ENCODE results near the gene CDC42BPG. TPM values are rescaled to one million over a fixed set of nuclear protein-coding genes. Genes with fewer than 3 reads are reported as not detected.

CDC42BPG gene
- total and polyA plus RNA-seq, 2 donors (not counting 1 experiment from before 2014, with no cell fraction given): 0.03 to 0.33 TPM

- Histone ChIP-seq H3K9me3 (ENCODE audit: control insufficient read depth, insufficient read depth, low read depth, low read length) (no peaks in the 10 kb centered on the region), H2AFZ (ENCODE audit: low read length) (no peak overlapping the region), H4K20me1 (ENCODE audit: control insufficient read depth, extremely low read depth, insufficient read depth, low read length) (no peaks in the 10 kb centered on the region), H3K36me3 (ENCODE audit: control insufficient read depth, insufficient read depth, low read length) (peaks cover 25% of the 10 kb centered on the region), H3K79me2 (ENCODE audit: control insufficient read depth, insufficient read depth, low read length) (peaks cover 71% of the 10 kb centered on the region), H3K27me3 (ENCODE audit: control insufficient read depth, insufficient read depth, low read length) (no peaks in the 10 kb centered on the region), H3K4me2 (ENCODE audit: extremely low read depth, insufficient read depth, low read length) (peak overlapping the region; percentile 88), H3K4me3 (replicated peaks in 1 of 4; ENCODE audit: control extremely low read depth in 1 of 4, insufficient read depth in 1 of 4, low read depth in 3 of 4, low read length in 4 of 4) (peak overlapping the region; percentile 75 to 99 (median 84)), H3K27ac (ENCODE audit: insufficient read depth, low read length) (peak overlapping the region; percentile 73), H3K9ac (ENCODE audit: insufficient read depth, low read length) (peak overlapping the region; percentile 34), H3K4me1 (ENCODE audit: control insufficient read depth, extremely low read depth, insufficient read depth, low read length) (peaks cover 21% of the 10 kb centered on the region)
- TF ChIP-seq EZH2 (IDR thresholded peaks at IDR 0.05; ENCODE audit: low read length, missing control alignments): no peak
- TF ChIP-seq, protein P1, sequence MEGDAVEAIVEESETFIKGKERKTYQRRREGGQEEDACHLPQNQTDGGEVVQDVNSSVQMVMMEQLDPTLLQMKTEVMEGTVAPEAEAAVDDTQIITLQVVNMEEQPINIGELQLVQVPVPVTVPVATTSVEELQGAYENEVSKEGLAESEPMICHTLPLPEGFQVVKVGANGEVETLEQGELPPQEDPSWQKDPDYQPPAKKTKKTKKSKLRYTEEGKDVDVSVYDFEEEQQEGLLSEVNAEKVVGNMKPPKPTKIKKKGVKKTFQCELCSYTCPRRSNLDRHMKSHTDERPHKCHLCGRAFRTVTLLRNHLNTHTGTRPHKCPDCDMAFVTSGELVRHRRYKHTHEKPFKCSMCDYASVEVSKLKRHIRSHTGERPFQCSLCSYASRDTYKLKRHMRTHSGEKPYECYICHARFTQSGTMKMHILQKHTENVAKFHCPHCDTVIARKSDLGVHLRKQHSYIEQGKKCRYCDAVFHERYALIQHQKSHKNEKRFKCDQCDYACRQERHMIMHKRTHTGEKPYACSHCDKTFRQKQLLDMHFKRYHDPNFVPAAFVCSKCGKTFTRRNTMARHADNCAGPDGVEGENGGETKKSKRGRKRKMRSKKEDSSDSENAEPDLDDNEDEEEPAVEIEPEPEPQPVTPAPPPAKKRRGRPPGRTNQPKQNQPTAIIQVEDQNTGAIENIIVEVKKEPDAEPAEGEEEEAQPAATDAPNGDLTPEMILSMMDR (conservative IDR thresholded peaks at IDR 0.05 in 1 of 2, IDR thresholded peaks at IDR 0.05 in 1 of 2; ENCODE audit: low read depth in 1 of 2, low read length in 2 of 2): peak; percentile 4 to 17
- no peak for DNase-seq (ENCODE audit: low read depth in 2 of 2)
Observed at GRCh38 chr11:64875369-64876228, 31.1 kb upstream of the CDC42BPG start.

GRCh38 chr11:64874308-64875240, 30.1 kb upstream of the CDC42BPG start:
- Histone ChIP-seq H3K79me2 (ENCODE audit: control insufficient read depth, insufficient read depth, low read length) (peaks cover 82% of the 10 kb centered on the region), H2AFZ (ENCODE audit: low read length) (no peak overlapping the region), H3K36me3 (ENCODE audit: control insufficient read depth, insufficient read depth, low read length) (peaks cover 25% of the 10 kb centered on the region), H3K4me2 (ENCODE audit: extremely low read depth, insufficient read depth, low read length) (peak overlapping the region; percentile 67), H3K4me3 (replicated peaks in 1 of 4; ENCODE audit: control extremely low read depth in 1 of 4, insufficient read depth in 1 of 4, low read depth in 3 of 4, low read length in 4 of 4) (peak overlapping the region in 3 of 4 experiments; percentile 8 to 99 (median 19)), H3K9ac (ENCODE audit: insufficient read depth, low read length) (peak overlapping the region; percentile 55), H3K27ac (ENCODE audit: insufficient read depth, low read length) (peak overlapping the region; percentile 35), H3K27me3 (ENCODE audit: control insufficient read depth, insufficient read depth, low read length) (no peaks in the 10 kb centered on the region), H3K9me3 (ENCODE audit: control insufficient read depth, insufficient read depth, low read depth, low read length) (no peaks in the 10 kb centered on the region), H4K20me1 (ENCODE audit: control insufficient read depth, extremely low read depth, insufficient read depth, low read length) (no peaks in the 10 kb centered on the region), H3K4me1 (ENCODE audit: control insufficient read depth, extremely low read depth, insufficient read depth, low read length) (peaks cover 31% of the 10 kb centered on the region)
- TF ChIP-seq, protein P1 (conservative IDR thresholded peaks at IDR 0.05 in 1 of 2, IDR thresholded peaks at IDR 0.05 in 1 of 2; ENCODE audit: low read depth in 1 of 2, low read length in 2 of 2): no peak
- TF ChIP-seq EZH2 (IDR thresholded peaks at IDR 0.05; ENCODE audit: low read length, missing control alignments): no peak
- DNase-seq (ENCODE audit: low read depth in 2 of 2): peak in 1 of 2 donors; percentile 82
